AG08395 (cell line): ENCODE data around the gene GNPTG.
A peak's percentile ranks its signal among the peaks of the same experiment; 100 is the strongest.

Experiments used
- DNase-seq: peaks from one replicate; pipeline ENCODE4 v3.0.0; 2012; ENCODE audit warnings: mixed read lengths, low spot score

Gene GNPTG

GRCh38 chr16:1371054-1371978 is 19.6 kb downstream of the GNPTG start:
- DNase-seq, result no peak

GRCh38 chr16:1372292-1372950 is 20.7 kb downstream of the GNPTG start:
- DNase-seq, result no peak

GRCh38 chr16:1374418-1375297 is 22.9 kb downstream of the GNPTG start:
- no peak for DNase-seq

- DNase-seq, result no peak
These were observed 23.5 kb downstream of the GNPTG start for GRCh38 chr16:1375298-1375640.

GRCh38 chr16:1375741-1376410 is 24.1 kb downstream of the GNPTG start:
- no peak for DNase-seq

GRCh38 chr16:1377406-1378010 is 25.8 kb downstream of the GNPTG start:
- DNase-seq, result no peak

GRCh38 chr16:1378087-1378803 is 26.5 kb downstream of the GNPTG start:
- DNase-seq, result no peak

GRCh38 chr16:1378804-1379303 is 27.1 kb downstream of the GNPTG start:
- peak; percentile 88 for DNase-seq

- peak; percentile 83 for DNase-seq
These were observed 27.8 kb downstream of the GNPTG start for GRCh38 chr16:1379304-1380076.

- no peak for DNase-seq
These were observed 28.5 kb downstream of the GNPTG start for GRCh38 chr16:1380195-1380594.

- no peak for DNase-seq
These were observed 30.1 kb downstream of the GNPTG start for GRCh38 chr16:1381612-1382406.

GRCh38 chr16:1383556-1383955 is 31.8 kb downstream of the GNPTG start:
- no peak for DNase-seq

GRCh38 chr16:1385232-1385631 is 33.5 kb downstream of the GNPTG start:
- DNase-seq, result no peak

- DNase-seq, result no peak
These were observed 35.6 kb downstream of the GNPTG start for GRCh38 chr16:1387331-1387730.

GRCh38 chr16:1389762-1390161 is 38.0 kb downstream of the GNPTG start:
- DNase-seq, result no peak

GRCh38 chr16:1390239-1390779 is 38.6 kb downstream of the GNPTG start:
- no peak for DNase-seq

- no peak for DNase-seq
These were observed 41.1 kb downstream of the GNPTG start for GRCh38 chr16:1392826-1393225.

GRCh38 chr16:1393613-1394176 is 42.0 kb downstream of the GNPTG start:
- no peak for DNase-seq
